ENCODE data around the gene MAP2K4.

Gene MAP2K4

GRCh38 chr17:12068946-12069345 lies 48.3 kb downstream of the MAP2K4 start:
- TF ChIP-seq ZFX (IDR thresholded peaks at IDR 0.05) (no peak), CTCF (conservative IDR thresholded peaks at IDR 0.05) (no peak)

GRCh38 chr17:12070561-12070960 lies 49.9 kb downstream of the MAP2K4 start:
- no peak overlapping the region for H3K27ac ChIP-seq
- TF ChIP-seq CTCF (conservative IDR thresholded peaks at IDR 0.05), result no peak
- no peak for TF ChIP-seq ZFX (IDR thresholded peaks at IDR 0.05)

More at GRCh38 chr17:12068946-12069345, 48.3 kb downstream of the MAP2K4 start:
- no peak overlapping the region for H3K27ac ChIP-seq

- no peak overlapping the region for H3K27ac ChIP-seq
- TF ChIP-seq CTCF (conservative IDR thresholded peaks at IDR 0.05) (no peak), ZFX (IDR thresholded peaks at IDR 0.05) (no peak)
Observed at GRCh38 chr17:12074346-12074745, 53.7 kb downstream of the MAP2K4 start.

GRCh38 chr17:12077773-12078172 lies 57.1 kb downstream of the MAP2K4 start:
- no peak for TF ChIP-seq ZFX (IDR thresholded peaks at IDR 0.05)
- no peak for TF ChIP-seq CTCF (conservative IDR thresholded peaks at IDR 0.05)

GRCh38 chr17:12078791-12079190 lies 58.1 kb downstream of the MAP2K4 start:
- TF ChIP-seq CTCF (conservative IDR thresholded peaks at IDR 0.05) (no peak), ZFX (IDR thresholded peaks at IDR 0.05) (no peak)
- no peak overlapping the region for H3K27ac ChIP-seq

More at GRCh38 chr17:12077773-12078172, 57.1 kb downstream of the MAP2K4 start:
- no peak overlapping the region for H3K27ac ChIP-seq

GRCh38 chr17:12081720-12082119 lies 61.0 kb downstream of the MAP2K4 start:
- no peak for TF ChIP-seq CTCF (conservative IDR thresholded peaks at IDR 0.05)
- no peak for TF ChIP-seq ZFX (IDR thresholded peaks at IDR 0.05)
- H3K27ac ChIP-seq, result no peak overlapping the region

- TF ChIP-seq CTCF (conservative IDR thresholded peaks at IDR 0.05) (no peak), ZFX (IDR thresholded peaks at IDR 0.05) (no peak)
- H3K27ac ChIP-seq, result no peak overlapping the region
Observed at GRCh38 chr17:12085076-12085949, 64.6 kb downstream of the MAP2K4 start.
